Muscle of back (tissue), 13 donors: ENCODE data around the gene FAM222B. TPM values are rescaled to one million over a fixed set of nuclear protein-coding genes. Genes with fewer than 3 reads are reported as not detected.
A peak's percentile ranks its signal among the peaks of the same experiment; 100 is the strongest.
"Not testable (repeated sequence)": the region's sequence is repeated elsewhere in the genome, so short reads cannot be mapped to it uniquely, and the experiment has no call there.

Experiments
- DNase-seq, 3 donors: peaks; one replicate each; pipeline versions ENCODE4 v3.0.0 to v3.0.0-alpha.2; 2013
- long read RNA-seq, 9 donors: transcript quantifications; one replicate each; lab custom pipeline, GENCODE V29; 2026
- polyA plus RNA-seq, 10 donors: library from polyadenylated mRNA; unstranded; fragments of 120-200 nt; gene quantifications; one replicate each; pipeline ENCODE4 v1.2.1, GENCODE V29; 2013; ENCODE audit not compliant: insufficient read length in 10 of 10

FAM222B gene
- polyA plus RNA-seq: 10 to 100 TPM; 11.2 to 14.1 (median 13.2) TPM
- long read RNA-seq, donor 1, full-length matches to known transcripts: 8 of 8 reads
- long read RNA-seq, donor 1, partial matches to known transcripts: 0 of 8 reads
- long read RNA-seq, donor 1, other reads (novel, unspliced or antisense): 0 of 8 reads
- long read RNA-seq, donor 2, partial matches to known transcripts: 1,155 of 3,795 reads
- long read RNA-seq, donor 2, other reads (novel, unspliced or antisense): 2,638 of 3,795 reads
- long read RNA-seq, donor 3: 0 reads
- long read RNA-seq, donor 4, partial matches to known transcripts: 0 of 1 reads
- long read RNA-seq, donor 4, other reads (novel, unspliced or antisense): 0 of 1 reads
- long read RNA-seq, donor 5, full-length matches to known transcripts: 12 of 12 reads
- long read RNA-seq, donor 5, partial matches to known transcripts: 0 of 12 reads
- long read RNA-seq, donor 5, other reads (novel, unspliced or antisense): 0 of 12 reads
- long read RNA-seq, donor 6, full-length matches to known transcripts: 4 of 4 reads
- long read RNA-seq, donor 6, partial matches to known transcripts: 0 of 4 reads
- long read RNA-seq, donor 6, other reads (novel, unspliced or antisense): 0 of 4 reads
- long read RNA-seq, donor 7, full-length matches to known transcripts: 6 of 6 reads
- long read RNA-seq, donor 7, partial matches to known transcripts: 0 of 6 reads
- long read RNA-seq, donor 7, other reads (novel, unspliced or antisense): 0 of 6 reads
- long read RNA-seq, donor 8, partial matches to known transcripts: 0 of 2 reads
- long read RNA-seq, donor 8, other reads (novel, unspliced or antisense): 0 of 2 reads
- long read RNA-seq, donor 9, partial matches to known transcripts: 0 of 2 reads
- long read RNA-seq, donor 9, other reads (novel, unspliced or antisense): 0 of 2 reads

DNA sequence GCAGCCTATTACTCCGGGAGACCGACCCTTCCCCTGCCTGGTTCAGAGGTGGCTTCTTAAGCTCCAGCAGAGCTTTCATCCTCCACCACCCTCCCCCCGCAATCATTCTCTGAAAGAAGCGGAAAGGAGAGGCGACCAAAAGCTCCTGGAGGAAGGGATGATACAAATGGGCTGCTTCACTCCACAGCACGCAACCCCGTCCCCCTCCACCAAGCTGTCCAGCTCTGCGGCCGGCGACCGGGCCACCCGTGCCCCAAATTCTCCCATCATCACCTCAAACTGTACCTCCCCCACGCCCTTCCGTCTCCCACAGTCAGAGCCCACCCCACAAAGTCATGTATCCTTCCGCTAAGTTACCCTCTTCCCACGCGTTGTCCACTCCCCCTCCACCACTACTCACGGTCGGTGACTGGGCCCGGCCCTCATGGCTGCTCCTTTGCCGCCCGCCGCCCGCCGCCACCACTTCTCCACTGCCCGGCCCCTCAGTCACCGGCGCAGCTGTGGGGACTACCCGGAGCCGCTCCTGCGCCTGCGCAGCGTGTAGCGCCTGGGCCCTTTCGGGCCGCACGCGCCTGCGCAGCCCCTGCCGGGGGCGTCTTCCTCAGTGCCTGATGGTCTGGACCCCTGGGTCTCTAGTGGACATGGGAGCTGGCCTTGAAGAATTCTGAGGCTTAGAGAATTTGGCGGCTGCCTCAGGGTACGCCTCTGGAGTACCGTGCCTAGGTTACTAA lies at the start of gene FAM222B:
FAM222B (minus strand) TSS at position 509 of the 731 bp plus-strand sequence. CDS start 76,123 bp downstream, outside the sequence.
- peak; percentile 80 to 95 (median 89) for DNase-seq

DNA sequence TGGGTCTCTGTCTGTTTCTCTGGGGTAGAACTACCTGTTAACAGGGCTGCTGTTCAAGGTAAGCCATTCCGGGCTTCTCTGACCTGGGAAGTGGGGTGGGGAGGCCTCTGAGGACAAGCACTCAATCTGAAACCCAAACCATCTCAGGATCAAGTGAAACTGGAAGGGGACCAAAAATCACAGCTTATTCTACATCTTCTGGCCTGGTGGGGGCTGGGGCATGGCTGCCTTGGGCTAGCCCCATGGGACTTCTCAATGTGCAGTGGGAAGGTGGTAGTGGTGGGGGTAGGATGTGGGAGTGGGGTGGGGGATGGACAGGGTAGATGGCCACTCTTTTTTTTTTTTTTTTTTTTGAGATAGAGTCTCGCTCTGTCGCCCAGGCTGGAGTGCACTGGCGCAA lies 49.4 kb upstream of the FAM222B start:
- DNase-seq: no peak

DNA sequence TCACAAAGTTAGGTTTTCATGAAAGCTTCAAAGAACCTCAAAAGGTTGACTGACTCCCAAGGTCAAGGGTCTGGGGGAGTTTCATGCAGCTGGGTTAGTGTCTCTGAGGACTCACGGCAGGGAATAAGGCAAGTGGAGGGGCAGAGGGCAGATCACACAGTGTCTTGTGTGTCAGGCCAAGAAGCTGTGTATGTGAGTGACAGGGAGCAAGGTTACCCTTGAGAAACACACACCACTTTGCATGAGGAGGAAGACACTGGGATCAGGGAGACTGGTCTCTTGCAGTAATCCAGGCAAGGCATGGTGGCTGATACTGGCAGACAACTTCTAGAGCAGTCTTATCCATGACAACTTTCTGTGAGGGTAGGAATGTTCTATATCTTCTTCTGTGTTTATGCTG lies 48.6 kb upstream of the FAM222B start:
- no peak for DNase-seq

GRCh38 chr17:28889996-28890395 lies 47.4 kb upstream of the FAM222B start:
- DNase-seq: no peak

GRCh38 chr17:28888832-28889231 lies 46.2 kb upstream of the FAM222B start:
- no peak for DNase-seq

- no peak for DNase-seq
These were observed 45.4 kb upstream of the FAM222B start for GRCh38 chr17:28887871-28888471.

GRCh38 chr17:28885951-28886350 lies 43.4 kb upstream of the FAM222B start:
- DNase-seq: no peak

DNA sequence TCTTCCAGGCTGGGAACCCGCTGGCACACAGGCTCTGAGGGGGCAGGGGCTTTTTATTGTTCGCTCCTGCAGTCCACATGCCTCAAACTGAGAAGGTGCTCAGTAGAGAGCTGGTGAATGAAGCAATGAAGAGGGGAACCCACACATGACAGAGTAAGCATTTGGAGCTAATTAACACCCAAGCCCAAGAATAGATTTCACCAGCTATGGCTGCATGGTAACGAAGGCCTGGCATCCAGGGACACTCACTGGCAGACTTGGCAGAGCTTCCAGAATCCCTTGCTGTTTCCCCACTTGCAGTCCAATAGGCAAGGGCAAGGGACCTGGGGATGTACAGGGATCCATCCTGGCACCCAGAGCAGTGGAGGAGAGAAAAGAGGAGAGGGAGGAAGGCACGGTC lies 42.8 kb upstream of the FAM222B start:
- no peak for DNase-seq

DNA sequence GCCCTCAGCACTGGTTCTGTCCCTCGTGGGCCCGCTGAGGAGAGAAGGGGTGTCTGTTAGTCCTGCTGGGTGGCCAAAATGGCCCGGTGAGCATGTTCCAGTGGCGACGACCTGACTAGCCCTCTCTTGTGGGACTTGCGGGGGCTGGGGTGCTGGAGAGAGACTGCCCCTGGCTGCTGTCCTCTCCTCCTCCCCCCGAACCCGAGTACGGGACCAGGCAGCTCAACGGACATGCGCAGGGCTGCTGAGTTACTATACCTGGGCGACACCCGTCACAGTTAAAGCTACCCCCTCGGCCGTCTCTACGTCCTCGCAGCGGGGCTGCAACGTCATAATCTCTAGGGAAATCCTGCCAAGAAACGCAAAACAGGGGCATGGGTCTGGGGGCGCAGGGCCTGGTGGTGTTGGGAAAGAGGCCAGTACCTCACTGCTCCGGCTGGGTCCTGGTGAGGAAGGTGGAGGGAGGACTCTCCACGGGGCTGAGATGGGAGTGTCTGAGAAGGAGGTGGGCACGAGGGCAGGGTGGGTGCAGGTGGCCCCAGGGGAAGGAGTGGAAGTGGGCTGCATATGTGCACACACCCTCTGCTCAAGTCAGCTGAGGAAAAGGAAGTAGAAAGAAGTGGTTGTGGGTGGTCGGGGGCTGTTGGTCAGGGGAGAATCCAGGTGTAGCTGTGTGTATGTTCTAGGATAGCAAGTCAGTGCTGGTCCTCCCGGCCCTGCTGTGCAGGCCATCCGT lies 41.5 kb upstream of the FAM222B start:
- DNase-seq: no peak

DNA sequence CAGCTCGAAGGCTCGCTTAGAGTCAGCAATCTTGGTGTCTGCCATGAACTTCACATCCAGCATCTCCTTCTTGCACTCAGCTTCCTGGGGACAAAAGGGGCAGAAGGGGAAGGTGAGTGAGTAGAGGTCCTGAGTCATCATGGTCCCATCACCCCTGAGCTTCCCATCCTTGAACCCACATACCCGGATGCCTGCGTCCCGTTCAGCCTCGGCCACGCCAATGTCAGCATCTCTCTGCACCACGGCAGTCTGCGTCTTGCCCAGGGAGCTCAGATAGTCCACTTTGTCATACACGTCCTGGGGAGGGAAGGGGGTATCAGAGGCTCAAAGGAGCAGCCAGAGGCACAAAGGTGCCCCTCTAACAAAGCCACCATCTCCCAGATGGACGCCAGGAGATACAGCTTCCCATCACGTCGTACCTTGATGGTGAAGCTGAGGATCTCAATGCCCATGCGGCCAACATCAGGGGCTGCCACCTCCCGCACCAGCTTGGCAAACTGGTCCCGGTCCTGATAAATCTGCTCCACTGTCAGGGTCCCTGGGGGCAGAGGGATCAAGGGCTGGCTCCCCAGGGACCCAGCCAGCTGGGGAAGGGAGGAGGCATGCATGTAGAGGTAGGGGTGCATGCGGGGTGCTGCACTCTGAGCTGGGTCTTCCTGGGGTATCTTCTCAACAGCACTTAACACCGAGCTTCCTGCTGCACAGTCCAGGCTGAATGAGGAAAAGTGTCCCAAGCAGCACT lies 39.7 kb upstream of the FAM222B start:
- no peak for DNase-seq

DNA sequence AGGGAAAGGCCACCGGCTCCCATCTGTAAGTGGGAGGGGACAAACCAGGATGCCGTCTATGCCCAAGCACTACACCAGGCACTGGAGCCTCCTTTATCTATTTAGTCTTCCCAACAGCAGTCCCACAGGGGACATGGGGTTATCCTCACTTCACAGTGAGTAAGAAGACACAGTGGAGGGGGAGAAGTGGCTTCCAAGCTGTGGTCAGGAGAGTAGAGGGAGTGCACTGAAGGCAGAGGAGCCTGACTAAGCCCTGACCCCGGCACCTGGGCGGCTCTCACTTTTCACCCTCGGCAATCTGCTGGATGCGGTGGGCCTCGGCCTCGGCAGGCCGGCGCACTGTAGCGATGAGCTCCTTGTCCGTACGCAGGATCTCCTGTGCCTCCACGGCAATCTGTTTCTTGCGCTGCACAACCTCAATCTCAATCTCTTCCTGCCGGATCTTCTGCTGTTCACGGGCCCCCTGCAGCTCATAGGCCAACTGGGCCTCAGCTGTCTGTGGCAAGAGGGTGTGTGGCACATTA lies 39.0 kb upstream of the FAM222B start:
- no peak for DNase-seq

DNA sequence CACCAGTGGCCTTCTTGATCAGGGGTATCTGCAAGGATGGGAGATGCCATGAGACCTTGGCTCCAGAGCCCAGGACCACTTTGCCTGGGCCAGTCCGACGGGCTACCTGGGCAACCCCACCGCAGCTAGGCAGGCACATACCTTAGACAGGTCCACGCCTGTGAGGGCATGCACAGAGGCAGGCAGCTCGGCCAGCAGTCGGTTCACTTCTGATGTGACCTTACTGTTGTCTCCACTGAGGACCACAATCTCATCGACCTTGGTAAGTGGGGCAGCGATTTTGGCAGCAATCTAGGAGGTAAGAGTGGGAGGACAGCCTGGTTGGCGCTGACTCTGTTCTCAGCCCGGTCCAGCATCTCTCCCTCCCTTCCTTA lies 38.0 kb upstream of the FAM222B start:
- no peak for DNase-seq

GRCh38 chr17:28879886-28880571 lies 37.4 kb upstream of the FAM222B start:
- DNase-seq: no peak

GRCh38 chr17:28878981-28879380 lies 36.4 kb upstream of the FAM222B start:
- peak in 1 of 3 donors; percentile 22 for DNase-seq

DNA sequence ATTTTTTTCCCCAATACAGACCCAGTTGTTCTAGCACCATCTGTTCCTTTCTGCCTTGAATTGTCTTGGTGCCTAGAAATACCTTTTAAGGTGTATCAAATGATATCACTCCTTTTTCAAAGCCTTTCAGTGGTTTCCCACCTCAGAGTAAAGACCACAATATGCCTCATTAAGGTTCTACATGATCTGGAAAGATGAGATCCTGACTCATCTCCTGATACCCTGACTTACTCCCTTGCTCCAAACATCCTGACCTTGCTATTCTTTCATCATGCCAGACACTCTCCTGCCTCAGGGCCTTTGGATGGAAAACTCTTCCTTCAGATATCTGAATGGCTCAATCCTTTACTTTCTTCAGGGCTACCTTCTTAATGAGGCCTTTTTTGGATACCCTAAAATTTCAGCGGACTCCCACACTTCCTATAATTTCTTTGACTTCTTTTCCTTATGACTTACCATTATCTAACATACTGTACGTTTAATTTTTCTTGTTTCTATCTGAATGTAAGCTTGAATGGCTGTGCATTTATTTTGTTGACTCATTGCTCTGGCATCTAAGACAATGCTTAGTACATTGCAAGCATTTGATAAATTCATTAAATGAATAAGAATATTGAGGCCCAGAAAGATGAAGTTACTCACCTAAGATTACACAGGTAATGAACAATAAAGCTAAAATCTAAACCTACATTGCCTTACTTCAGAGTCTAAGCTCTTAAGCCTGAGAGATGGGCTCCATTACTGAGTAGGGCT lies 35.7 kb upstream of the FAM222B start:
- no peak for DNase-seq

- DNase-seq: not testable (repeated sequence)
These were observed 34.6 kb upstream of the FAM222B start for GRCh38 chr17:28877150-28877711.

- no peak for DNase-seq
These were observed 33.4 kb upstream of the FAM222B start for GRCh38 chr17:28875848-28876550.
